NOMO-1 treated with DMSO at 0.1 percent for 48 hours (cell line): Measurements from ENCODE around the gene GSTA1.
"Not testable (repeated sequence)": the region's sequence is repeated elsewhere in the genome, so short reads cannot be mapped to it uniquely, and the experiment has no call there.

ENCODE experiments used
- DNase-seq: peaks from one replicate; lab custom pipeline; 2025; ENCODE audit not compliant: unreplicated experiment; lab: John Stamatoyannopoulos, UW

Gene GSTA1

DNA sequence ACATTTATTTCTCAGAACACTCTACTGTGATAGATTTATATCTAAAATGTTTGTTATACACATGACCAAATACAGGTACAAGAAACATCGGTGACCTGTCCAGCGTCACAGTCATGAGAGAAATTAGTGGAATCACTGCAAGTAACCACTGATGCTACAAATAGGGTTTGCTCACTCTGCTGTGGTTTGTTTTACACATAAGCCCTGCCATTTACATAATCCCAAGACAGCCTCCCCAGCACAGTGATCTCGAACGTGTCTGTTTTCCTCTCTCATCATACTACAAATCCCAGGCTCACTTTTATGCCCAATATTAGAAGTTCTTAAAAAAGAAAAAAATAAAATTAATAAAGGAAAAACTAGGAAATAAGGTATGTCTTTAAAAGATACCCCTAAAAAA lies 6.2 kb upstream of the GSTA1 start:
- DNase-seq: not testable (repeated sequence)

DNA sequence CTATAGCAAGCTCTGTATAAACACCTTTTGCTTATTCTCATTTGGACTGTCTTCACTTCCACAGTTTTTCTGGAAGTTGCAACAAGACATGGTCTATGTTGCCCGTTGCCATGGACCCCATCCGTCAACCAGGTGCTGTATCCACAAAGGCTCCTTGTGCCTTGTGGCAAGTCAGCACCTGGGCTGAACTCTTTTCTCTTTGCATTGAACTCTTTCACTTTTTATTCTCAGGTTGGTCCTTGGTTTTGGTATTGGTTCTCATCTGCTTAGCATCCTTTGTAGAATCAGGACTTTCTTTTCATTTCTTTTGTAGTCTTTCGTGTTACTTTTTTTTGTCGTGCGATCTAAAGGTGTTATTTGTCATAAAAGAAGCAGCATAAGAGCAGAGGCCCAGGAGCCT lies 5.0 kb upstream of the GSTA1 start:
- DNase-seq: no peak

DNA sequence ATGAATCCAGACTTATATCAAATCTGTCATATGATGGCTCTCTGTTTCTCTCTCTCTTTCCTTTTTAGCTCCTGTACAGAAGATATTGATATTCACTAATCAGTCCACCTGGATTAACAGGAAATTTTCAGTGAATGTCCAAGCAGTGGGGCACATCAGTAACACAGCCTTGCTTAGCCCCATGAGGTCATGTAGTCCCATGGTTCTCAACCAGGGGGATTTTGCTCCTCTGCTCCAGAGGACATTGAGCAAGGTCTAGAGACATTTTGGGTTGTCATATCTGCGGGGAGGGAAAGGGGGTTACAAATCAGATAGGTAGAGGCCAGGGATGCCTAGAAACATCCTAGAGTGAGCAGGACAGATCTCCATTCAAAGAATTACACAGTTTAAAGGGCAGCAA lies 810 bp downstream of the GSTA1 start:
- DNase-seq: no peak

DNA sequence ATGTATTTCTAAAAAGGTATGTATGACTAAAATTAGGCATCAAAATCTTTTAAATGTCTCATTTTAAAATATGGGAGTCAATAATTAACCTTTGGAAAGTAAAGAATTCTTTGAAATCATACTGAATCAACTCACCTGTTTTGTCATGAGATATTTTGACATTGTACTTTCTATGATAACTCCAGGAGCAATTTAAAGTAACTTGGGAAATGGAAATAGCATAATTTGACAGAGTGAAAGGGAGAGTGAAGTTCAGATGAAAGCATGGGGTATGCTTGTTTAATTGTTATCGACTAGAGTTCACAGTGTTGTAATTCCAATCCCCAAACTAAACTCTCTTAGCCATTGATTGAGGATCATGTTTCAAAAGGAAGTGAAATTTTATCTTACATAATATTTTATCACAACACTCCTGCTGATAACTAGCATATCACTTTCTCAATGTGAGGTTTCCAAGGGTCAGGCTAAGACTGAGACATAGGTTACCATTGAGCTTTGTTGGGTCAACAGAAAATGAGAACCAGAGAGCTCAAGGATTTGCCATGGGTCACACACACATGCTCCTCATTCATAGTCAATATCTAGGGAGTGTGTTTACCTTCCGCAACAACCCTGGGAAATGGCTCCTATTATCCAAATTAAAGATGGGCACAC lies 2.3 kb downstream of the GSTA1 start:
- no peak for DNase-seq

DNA sequence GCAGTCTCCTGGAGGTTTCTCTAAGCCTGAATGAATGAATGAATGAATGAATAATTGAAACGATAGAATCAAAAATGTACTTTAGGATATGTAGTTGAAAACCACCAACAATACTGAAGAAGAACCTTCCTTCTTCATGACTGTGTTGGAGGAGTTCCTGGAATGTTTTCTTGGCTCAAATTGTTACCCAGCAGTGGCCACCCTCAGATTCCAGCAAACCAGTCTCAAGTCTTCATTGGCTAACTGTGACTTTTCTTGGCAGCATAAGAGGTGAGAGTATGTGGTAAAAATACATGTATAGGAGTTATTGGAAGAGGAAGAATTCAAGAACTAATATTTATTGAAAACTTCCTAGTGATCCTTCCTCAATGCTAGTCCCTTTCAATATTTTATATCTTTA lies 4.3 kb downstream of the GSTA1 start:
- DNase-seq: not testable (repeated sequence)

DNA sequence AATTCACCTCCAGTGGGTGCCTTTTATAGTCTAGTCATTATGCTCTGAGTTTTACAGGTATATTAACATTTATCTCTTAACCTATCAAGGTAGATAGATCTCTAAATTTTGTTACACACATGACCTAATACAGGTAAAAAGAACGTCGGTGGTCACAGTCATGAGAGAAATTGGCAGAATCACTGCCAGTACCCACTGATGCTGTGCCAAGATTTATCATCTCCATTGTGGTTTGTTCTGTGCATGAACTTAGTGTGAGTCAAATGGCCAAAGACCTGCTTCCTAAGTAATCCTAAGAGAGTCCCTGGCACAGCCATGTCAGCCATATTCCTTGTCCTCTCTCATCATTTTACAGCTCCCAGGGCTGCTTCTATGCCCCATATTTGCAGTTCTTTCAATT lies 9.2 kb downstream of the GSTA1 start:
- DNase-seq: not testable (repeated sequence)

DNA sequence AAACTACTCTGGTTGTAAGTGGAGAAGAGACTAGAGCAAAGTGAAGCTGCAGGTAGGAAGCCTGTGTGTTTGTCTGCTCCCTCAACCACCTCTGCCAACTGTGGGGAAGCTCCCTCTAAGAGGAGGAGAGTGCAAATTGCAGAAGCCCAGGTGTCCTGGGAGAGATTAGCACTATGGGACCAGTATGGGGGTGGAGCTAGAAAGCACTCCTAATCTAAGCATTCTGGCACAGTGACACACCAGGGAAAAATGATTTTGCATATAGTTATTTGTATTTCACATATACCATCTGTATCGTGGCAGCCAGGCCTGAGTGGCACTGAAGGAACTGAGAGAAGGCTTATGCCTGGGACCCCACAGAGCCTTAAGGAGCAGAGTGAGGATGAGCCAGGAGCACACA lies 12.8 kb downstream of the GSTA1 start:
- no peak for DNase-seq

DNA sequence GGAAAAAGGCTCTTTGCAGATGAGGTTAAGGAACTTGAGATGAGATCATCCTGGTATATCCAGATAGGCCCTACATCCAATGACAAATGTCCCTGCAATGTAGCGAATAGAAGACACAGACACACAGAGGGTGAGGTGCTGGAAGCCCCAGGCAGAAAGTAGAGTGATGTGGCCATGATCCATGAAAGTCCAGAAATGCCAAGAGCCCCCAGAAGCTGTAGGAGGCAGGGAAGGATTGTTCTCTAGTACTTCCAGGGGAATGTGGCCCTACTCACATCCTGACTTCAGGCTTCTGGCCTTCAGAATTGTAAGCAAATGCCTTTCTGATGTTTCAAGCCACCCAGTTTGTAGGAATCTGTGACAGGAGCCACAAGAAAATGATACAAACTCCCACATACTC lies 14.0 kb downstream of the GSTA1 start:
- DNase-seq: not testable (repeated sequence)

DNA sequence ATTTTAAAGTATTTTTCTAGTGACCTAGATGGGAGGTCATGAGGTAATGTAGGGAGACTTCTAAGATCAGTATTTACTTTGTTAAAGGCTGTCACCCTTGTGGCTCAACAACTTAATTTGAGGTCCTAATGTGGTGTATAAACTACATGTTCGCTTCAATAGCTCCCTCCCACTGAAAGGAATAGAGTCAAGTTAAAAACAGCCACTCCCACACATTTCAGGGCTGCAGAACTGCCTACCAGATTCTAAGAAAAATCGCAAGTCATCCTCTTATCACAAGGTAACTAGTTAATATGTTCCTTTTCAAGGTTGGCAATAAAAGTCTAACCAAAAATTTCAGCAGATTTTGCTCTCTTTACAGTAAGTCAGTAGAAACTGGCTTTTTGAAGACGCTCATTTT lies 15.1 kb downstream of the GSTA1 start:
- DNase-seq: no peak

DNA sequence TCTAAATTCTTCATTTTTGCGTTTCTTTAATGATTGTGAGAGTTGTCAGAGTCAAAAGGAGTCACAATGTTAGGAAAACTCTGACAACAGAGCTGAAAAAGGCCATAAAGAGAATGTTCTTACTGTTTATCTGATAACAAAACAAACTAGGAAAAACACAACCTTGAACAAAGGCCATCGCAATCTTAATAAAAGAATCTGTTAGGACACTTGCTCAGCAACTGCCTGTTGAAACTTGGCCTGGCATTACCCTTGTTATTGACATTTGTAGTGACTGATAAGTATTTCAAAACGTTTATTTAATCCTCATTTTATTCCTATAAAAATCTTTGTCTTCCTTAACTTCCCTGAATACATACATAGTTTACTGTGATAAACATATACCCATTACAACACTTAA lies 15.7 kb downstream of the GSTA1 start:
- no peak for DNase-seq

DNA sequence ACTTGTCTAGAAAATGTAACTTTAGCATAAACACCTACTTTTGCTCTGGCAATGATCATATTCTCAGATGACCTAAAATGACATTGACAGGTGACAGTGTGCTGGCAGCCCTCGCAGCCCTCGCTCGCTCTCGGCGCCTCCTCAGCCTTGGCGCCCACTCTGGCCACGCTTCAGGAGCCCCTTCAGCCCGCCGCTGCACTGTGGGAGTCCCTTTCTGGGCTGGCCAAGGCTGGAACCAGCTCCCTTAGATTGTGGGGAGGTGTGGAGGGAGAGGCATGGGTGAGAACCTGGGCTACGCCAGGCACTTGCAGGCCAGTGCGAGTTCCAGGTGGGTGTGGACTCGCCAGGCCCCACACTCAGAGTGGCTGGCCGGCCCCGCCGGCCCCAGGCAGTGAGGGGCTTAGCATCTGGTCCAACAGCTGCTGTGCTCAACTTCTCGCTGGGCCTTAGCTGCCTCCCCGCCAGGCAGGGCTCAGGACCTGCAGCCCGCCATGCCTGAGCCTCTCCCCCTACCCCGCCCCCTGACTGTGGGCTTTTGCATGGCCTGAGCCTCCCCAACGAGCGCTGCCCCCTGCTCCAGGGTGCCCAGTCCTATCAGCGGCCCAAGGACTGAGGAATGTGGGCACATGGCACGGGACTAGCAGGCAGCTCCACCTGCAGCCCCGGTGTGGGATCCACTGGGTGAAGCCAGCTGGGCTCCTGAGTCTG lies 17.2 kb downstream of the GSTA1 start:
- DNase-seq: no peak

DNA sequence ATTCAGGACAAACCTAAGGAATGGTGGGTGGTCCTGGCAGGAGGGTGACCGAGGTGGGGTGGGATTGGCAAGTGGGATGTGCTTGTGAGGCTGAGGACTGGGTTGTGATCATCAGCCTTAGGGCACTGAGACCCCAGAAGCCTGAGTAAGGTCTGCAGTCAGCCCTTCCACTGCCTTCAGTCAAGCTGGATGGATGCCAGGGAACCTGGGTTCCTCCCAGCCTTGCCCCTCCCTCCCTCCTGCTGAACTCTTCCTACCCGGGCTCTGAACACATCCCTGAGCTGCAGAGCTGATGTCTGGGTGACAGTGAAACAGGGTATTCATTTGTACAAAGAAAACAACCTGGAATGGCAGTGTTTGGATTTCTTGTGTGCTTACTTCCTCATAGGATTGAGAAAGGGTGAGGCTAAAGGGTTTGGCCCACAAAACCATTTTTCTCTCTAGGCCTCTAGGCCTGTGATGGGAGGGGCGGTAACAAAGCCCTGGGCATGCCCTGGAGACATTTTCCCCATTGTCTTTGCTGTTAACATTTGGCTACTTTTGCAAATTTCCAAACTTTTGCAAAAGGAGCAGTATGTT lies 20.8 kb downstream of the GSTA1 start:
- not testable (repeated sequence) for DNase-seq

DNA sequence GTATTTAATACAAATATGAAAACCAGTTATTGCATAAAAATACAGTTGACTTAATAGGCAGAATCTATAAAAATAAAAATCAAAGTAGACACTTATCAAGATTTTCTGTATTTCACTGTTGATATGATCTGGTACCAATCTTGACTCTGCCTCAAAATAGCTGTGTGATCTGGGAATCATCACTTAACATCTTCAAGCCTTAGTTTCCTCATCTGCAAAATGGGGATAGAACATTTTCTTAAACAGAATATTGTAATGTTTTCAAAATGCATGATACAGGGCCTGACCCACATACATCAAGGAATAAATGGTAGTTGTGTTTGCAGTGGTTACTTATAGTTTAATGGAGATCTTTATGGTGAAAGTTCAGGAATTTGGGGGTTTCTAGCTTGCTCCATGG lies 21.4 kb downstream of the GSTA1 start:
- not testable (repeated sequence) for DNase-seq

DNA sequence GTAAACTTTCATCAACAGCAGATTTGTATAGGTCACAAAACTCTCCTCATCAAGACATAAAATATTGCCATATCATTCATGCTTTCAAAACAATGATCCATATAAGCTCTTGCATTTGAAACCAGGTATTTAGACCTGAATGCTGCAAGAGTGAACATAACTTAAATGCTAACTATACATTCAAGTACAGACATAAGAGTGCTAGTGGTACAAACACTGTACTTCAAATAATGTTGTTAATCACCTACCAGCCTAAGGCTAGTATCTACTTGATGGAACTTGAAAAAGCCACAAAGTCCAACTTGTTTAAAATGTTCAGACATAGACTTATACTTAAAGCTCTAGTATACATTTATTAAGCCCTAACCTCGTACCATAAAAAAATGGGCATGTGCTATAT lies 24.4 kb downstream of the GSTA1 start:
- no peak for DNase-seq

DNA sequence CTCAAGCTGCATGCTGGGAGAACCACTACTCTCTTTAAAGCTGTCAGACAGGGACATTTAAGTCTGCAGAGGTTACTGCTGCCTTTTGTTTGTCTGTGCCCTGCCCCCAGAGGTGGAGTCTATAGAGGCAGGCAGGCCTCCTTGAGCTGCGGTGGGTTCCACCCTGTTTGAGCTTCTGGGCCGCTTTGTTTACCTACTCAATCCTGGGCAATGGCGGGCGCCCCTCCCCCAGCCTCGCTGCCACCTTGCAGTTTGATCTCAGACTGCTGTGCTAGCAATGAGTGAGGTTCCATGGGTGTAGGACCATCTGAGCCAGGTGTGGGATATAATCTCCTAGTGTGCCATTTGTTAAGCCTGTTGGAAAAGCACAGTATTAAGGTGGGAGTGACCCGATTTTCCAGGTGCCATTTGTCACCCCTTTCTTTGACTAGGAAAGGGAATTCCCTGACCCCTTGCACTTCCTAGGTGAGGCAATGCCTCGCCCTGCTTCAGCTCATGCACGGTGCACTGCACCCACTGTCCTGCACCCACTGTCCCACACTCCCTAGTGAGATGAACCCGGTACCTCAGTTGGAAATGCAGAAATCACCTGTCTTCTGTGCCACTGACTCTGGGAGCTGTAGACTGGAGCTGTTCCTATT lies 26.8 kb downstream of the GSTA1 start:
- DNase-seq: not testable (repeated sequence)

DNA sequence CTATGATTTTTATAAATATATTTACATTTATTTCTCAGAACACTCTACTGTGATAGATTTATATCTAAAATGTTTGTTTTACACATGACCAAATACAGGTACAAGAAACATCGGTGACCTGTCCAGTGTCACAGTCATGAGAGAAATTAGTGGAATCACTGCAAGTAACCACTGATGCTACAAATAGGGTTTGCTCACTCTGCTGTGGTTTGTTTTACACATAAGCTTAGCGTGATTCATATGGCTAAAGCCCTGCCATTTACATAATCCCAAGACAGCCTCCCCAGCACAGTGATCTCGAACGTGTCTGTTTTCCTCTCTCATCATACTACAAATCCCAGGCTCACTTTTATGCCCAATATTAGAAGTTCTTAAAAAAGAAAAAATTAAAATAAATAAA lies 34.2 kb downstream of the GSTA1 start:
- not testable (repeated sequence) for DNase-seq

DNA sequence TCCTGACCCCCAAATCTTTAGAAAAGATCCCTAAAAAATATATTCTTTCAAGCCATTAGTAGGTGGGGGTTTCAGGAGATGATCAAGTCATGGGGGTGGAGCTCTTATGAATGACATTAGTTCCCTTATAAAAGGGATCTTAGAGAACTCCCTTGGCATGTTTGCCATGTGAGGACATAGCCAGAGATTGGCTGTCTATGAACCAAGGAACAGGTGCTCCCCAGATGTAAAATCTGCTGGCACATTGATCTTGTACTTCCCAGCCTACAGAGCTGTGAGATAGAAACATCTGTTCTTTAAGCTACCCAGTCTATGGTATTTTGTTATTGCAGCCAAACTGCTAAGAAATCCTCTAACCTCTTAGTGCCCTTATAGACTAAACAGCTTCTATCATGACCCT lies 36.0 kb downstream of the GSTA1 start:
- DNase-seq: not testable (repeated sequence)

DNA sequence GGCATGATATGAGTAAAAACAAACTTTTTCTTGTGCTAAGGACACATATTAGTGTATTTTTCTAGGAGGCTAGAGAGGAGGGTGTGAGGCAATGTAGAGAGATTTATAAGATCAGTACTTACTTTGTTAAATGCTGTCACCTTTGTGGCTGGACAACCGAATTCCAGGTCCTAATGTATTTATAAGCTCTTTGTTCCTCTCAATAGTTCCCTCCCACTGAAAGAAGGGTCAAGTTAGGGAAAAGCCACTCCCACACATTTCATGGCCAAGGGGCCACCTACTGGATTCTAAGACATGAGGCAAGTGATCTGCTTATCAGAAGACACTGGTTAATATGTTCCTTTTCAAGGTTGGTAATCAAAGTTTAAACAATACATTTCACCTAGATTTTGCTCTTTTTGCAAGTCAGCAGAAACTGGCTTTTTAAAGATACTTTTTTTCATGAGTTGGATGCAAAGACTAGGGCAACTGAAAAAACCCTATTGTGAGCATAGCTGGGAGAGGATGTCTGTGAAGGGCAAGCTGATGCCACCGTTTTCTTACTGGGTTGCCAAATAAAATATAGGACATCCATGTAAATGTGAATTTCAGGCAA lies 40.2 kb downstream of the GSTA1 start, which contains the start of gene GSTA2:
TSS of gene GSTA2 (minus strand) at position 154 of the 595 bp plus-strand sequence. CDS start 5,528 bp downstream, outside the sequence.
- DNase-seq: not testable (repeated sequence)

DNA sequence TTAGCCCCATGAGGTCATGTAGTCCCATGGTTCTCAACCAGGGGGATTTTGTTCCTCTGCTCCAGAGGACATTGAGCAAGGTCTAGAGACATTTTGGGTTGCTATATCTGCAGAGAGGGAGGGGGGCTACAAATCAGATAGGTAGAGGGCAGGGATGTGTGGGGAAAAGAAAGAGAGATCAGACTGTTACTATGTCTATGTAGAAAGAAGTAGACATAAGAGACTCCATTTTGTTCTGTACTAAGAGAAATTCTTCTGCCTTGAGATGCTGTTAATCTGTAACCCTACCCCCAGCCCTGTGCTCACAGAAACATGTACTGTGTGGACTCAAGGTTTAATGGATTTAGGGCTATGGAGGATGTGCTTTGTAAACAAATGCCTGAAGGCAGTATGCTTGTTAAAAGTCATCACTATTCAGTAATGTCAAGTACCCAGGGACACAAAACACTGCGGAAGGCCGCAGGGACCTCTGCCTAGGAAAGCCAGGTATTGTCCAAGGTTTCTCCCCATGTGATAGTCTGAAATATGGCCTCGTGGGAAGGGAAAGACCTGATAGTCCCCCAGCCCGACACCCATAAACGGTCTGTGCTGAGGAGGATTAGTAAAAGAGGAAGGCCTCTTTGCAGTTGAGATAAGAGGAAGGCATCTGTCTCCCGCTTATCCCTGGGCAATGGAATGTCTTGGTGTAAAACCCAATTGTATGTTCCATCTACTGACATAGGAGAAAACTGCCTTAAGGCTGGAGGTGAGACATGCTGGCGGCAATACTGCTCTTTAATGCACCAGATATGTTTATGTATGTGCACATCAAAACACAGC lies 41.7 kb downstream of the GSTA1 start:
- DNase-seq: not testable (repeated sequence)

DNA sequence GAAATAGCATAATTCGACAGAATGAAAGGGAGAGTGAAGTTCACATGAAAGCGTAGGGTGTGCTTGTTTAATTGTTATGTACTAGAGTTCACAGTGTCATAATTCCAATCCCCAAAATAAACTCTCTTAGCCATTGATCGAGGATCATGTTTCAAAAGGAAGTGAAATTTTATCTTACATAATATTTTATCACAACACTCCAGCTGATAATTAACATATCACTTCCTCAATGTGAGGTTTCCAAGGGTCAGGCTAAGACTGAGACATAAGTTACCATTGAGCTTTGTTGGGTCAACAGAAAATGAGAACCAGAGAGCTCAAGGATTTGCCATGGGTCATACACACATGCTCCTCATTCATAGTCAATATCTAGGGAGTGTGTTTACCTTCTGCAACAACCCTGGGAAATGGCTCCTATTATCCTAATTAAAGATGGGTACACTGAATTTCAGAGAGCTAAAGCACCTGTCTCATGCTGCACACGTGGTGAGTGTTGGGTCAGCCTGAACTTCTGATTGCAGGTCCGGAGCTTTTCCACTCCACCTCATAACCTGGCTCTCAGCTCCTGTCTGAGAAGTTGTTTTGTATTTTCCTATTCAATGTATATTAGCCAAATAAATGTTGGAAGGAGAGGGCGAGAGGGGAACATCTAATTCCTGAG lies 43.4 kb downstream of the GSTA1 start:
- peak; percentile 61 for DNase-seq
